Uterus (tissue), 4 donors: ENCODE data around the gene FAM117A. TPM values are rescaled to one million over a fixed set of nuclear protein-coding genes. Genes with fewer than 3 reads are reported as not detected.

ENCODE experiments used
- DNase-seq, 2 donors: peaks; one replicate each; pipeline ENCODE4 v3.0.0-alpha.2; 2019 to 2020
- H3K27ac ChIP-seq, 2 donors: fragments of 200-600 bp; sonication (generic); 1 replicate in 1 of 2; 2 replicates in 1 of 2; pipeline ENCODE4 v1.5.1; 2016 to 2018
- H3K27me3 ChIP-seq, 2 donors: fragments of 200-600 bp; sonication (generic); one replicate each; pipeline ENCODE4 v1.5.1; 2018 to 2019; ENCODE audit warnings: control low read depth in 1 of 2
- H3K36me3 ChIP-seq, 2 donors: fragments of 200-600 bp; sonication (generic); one replicate each; pipeline ENCODE4 v1.5.1; 2019; ENCODE audit warnings: control low read depth in 1 of 2
- H3K4me1 ChIP-seq, 2 donors: fragments of 200-600 bp; sonication (generic); one replicate each; pipeline ENCODE4 v1.5.1; 2018 to 2019; ENCODE audit warnings: control low read depth in 1 of 2
- H3K4me3 ChIP-seq, 2 donors: fragments of 200-600 bp; sonication (generic); 1 replicate in 1 of 2; 2 replicates in 1 of 2; pipeline ENCODE4 v1.5.1; 2018 to 2019; ENCODE audit warnings: mild to moderate bottlenecking in 1 of 2
- H3K9me3 ChIP-seq, 2 donors: fragments of 200-600 bp; sonication (generic); one replicate each; pipeline ENCODE4 v1.5.1; 2019; ENCODE audit warnings: control low read depth in 1 of 2
- POLR2A ChIP-seq, 2 donors: fragments of 450-650 bp; IDR thresholded peaks; one replicate each; pipeline ENCODE4 v1.6.1; 2016; ENCODE audit warnings: antibody characterized with exemption in 2 of 2, mild to moderate bottlenecking in 1 of 2, moderate library complexity in 1 of 2
- intact Hi-C: fragments of 100-400 bp; cut with DNase I; formaldehyde crosslinking; loops from one replicate; pipeline ENCODE4 v1.15.1; 2023; ENCODE audit warnings: low total_unique reads
- total RNA-seq, 4 donors: library from RNA; depleted of rRNA in 3 of 4; stranded (reverse); fragments of >200 nt in 3 of 4; gene quantifications; one replicate each; pipeline versions ENCODE4 v1.1.0 to v1.2.4, GENCODE V29; 2014 to 2023
- TF ChIP-seq, protein P1 (sequence below), 4 experiments: fragments of 200-600 bp in 2 of 4; fragments of 450-650 bp in 2 of 4; sonication (generic) in 2 of 4; IDR thresholded peaks; one replicate each; pipeline ENCODE4 v1.5.1; 2016 to 2019; ENCODE audit warnings: antibody characterized with exemption in 4 of 4, mild to moderate bottlenecking in 2 of 4, moderate library complexity in 1 of 4
- donor health status: DM: yes; HTN: yes; CAD: no.

Gene FAM117A
- total RNA-seq, 4 donors from 2014 or later, result 2.6 to 40.2 (median 19.5) TPM

DNA sequence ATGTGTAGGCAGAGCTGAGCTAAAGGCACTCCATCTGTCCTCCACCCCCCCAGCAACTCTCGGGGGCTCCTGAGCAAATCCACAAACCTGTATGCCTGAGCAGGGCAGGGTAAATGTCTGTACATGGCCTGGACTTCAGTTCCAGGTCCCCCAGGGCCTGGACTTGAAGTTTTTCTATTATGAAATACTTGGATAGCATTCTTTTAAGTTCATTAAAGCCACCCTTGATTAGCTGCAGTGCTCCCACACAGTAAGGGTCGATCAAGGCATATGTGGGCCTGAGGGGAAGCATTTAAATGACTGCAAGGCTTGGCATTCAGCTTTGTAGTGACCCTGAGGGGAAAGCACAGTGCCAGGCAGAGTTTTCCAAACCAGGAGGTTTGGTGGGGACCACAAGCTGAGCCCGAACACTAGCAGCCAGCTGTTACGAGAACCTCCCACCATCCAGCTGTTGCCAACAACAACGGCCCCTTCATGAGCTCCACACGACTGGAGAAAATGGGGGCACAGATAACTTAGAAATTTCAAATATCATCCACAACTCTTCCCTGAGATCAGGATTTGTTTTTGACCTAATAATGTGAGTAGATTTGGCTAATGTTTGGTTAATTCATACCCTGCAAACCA, 6.7 kb downstream of the FAM117A start:
- peak overlapping the region in 1 of 2 donors; percentile 20 for H3K27ac ChIP-seq
- H3K27me3 ChIP-seq, result no peaks in the 10 kb centered on the region
- no peak for DNase-seq
- no peak overlapping the region for H3K4me3 ChIP-seq
- no peaks in the 10 kb centered on the region for H3K9me3 ChIP-seq
- intact Hi-C loops, result no loop called here
- H3K36me3 ChIP-seq, result no peaks in the 10 kb centered on the region
- TF ChIP-seq, protein P1, sequence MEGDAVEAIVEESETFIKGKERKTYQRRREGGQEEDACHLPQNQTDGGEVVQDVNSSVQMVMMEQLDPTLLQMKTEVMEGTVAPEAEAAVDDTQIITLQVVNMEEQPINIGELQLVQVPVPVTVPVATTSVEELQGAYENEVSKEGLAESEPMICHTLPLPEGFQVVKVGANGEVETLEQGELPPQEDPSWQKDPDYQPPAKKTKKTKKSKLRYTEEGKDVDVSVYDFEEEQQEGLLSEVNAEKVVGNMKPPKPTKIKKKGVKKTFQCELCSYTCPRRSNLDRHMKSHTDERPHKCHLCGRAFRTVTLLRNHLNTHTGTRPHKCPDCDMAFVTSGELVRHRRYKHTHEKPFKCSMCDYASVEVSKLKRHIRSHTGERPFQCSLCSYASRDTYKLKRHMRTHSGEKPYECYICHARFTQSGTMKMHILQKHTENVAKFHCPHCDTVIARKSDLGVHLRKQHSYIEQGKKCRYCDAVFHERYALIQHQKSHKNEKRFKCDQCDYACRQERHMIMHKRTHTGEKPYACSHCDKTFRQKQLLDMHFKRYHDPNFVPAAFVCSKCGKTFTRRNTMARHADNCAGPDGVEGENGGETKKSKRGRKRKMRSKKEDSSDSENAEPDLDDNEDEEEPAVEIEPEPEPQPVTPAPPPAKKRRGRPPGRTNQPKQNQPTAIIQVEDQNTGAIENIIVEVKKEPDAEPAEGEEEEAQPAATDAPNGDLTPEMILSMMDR (IDR thresholded peaks at IDR 0.05), result no peak
- no peak for TF ChIP-seq POLR2A (IDR thresholded peaks at IDR 0.05)
- peaks cover 0 to 1% of the 10 kb centered on the region in 2 donors for H3K4me1 ChIP-seq

DNA sequence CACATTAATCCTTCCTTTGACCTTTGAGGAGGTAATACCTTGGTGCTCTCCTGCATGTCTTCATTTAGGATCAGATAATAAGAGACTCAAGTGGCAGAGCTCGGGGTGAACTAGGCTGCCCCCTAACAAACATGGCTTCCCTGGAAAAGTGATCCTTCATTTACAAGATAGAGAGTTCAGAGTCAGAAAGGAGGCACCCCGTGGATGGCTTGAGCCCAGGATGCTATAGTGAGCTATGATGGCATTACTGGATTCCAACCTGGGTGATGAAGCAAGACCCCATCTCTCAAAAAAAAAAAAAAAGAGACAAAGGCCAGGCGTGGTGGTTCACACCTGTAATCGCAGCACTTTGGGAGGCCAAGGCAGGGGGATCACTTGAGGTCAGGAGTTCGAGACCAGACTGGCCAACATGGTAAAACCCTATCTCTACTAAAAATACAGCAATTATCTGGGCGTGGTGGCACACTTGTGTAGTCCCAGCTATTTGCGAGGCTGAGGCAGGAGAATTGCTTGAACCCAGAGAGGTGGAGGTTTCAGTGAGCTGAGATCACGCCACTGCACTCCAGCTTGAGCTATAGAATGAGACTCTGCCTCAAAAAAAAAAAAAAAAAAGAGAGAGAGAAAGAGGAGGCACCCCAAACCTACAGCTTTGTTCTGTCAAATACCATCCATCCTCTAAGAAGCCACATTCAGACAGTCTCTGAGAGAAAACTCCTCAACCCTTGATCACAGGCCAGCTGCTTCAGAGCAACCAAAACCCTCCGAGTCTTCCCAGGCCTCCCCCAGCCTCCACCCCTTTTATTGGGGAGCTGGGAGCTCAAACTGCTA, 7.4 kb downstream of the FAM117A start:
- Histone ChIP-seq H3K36me3 (no peaks in the 10 kb centered on the region), H3K9me3 (no peaks in the 10 kb centered on the region), H3K27ac (peak overlapping the region in 1 of 2 donors; percentile 20), H3K27me3 (no peaks in the 10 kb centered on the region), H3K4me3 (no peak overlapping the region), H3K4me1 (no peaks in the 10 kb centered on the region)
- DNase-seq, result no peak
- intact Hi-C loops, result no loop called here
- TF ChIP-seq POLR2A (IDR thresholded peaks at IDR 0.05), result no peak
- TF ChIP-seq, protein P1 (IDR thresholded peaks at IDR 0.05), result no peak

DNA sequence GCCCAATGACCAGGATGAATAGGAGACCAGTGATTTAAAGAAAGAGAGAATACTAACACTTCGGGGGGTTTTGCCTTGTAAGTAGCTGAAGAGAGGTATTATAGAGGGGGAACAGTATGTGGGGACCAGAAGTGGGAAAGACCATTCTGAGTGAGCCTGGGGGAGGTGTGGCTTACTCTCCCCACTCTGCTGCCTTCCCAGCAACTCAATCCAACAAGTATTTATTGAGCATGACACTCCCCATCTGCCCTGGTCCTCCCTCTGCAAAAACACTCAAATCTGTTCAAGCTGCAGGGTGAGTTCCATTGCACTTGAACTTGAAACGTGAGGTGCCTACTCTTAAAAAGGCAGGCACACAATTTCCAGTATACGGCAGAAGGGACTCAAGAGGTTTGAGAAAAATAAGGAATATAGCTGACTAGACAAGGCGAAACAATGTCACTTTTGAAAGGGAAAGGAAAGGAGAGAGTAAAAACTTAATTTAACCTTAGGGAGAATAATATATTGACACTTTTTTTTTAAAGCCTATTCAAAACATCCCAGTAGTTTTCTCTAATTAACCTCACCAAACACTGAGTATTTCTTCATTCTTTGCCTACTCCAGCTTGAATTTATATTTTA, 8.2 kb downstream of the FAM117A start:
- Histone ChIP-seq H3K27ac (no peak overlapping the region), H3K27me3 (no peaks in the 10 kb centered on the region), H3K4me3 (no peak overlapping the region), H3K9me3 (no peaks in the 10 kb centered on the region), H3K4me1 (no peaks in the 10 kb centered on the region), H3K36me3 (no peaks in the 10 kb centered on the region)
- DNase-seq, result no peak
- TF ChIP-seq, protein P1 (IDR thresholded peaks at IDR 0.05), result no peak
- TF ChIP-seq POLR2A (IDR thresholded peaks at IDR 0.05), result no peak
- intact Hi-C loops, result no loop called here

DNA sequence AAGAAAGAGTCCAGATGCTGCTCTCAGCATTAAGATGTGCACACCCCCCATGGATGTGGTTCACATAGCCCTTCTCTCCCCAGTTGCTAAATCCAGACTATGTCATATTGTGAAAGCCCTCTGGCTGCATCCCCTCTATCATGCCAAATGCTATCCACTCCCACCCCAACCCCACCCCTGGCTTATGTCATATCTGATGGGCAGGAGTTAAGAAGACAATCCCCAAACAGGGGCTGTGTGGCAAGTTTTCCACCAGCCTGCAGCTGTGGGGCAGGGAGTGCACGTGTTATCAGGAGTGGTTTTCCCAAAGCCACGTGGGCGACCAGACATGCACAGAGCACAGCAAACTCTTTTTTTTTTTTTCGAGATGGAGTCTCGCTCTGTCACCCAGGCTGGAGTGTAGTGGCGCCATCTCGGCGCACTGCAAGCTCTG, 10.0 kb downstream of the FAM117A start:
- intact Hi-C loops, result no loop called here
- no peak overlapping the region for H3K4me3 ChIP-seq
- no peaks in the 10 kb centered on the region for H3K9me3 ChIP-seq
- H3K4me1 ChIP-seq, result no peaks in the 10 kb centered on the region
- no peaks in the 10 kb centered on the region for H3K36me3 ChIP-seq
- no peak for TF ChIP-seq POLR2A (IDR thresholded peaks at IDR 0.05)
- TF ChIP-seq, protein P1 (IDR thresholded peaks at IDR 0.05), result no peak
- H3K27ac ChIP-seq, result peak overlapping the region in 1 of 2 donors; percentile 28
- no peaks in the 10 kb centered on the region for H3K27me3 ChIP-seq
- DNase-seq, result peak; percentile 57 to 68

DNA sequence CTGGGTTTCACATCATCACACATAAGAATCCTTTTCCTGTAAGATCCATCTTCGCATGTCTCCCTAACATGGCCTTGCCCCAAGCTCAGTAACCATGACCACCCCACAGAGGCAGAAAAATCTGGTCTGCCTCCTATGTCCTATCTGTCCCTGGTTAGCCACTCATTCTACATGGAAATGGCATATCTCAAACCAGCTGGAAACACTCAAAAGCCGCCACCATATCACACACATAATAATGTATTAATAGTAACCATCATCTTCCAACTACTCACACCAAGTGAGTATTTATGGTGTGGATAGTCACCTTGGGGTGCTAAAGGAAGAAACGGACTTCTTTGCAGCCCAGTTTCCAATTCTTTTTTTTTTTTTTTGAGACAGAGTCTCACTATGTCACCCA, 11.4 kb downstream of the FAM117A start:
- Histone ChIP-seq H3K4me1 (no peaks in the 10 kb centered on the region), H3K27ac (no peak overlapping the region), H3K4me3 (no peak overlapping the region), H3K36me3 (no peaks in the 10 kb centered on the region), H3K9me3 (no peaks in the 10 kb centered on the region), H3K27me3 (no peaks in the 10 kb centered on the region)
- DNase-seq, result no peak
- intact Hi-C loops, result no loop called here
- no peak for TF ChIP-seq POLR2A (IDR thresholded peaks at IDR 0.05)
- TF ChIP-seq, protein P1 (IDR thresholded peaks at IDR 0.05), result no peak
